HepG2 (cell line): ENCODE measurements around the gene ZNF181. TPM values are rescaled to one million over a fixed set of nuclear protein-coding genes. Genes with fewer than 3 reads are reported as not detected.

ENCODE experiments used
- CC2D1A ChIP-seq: sonication (generic); formaldehyde crosslinking; IDR thresholded peaks from 2 replicates; pipeline ENCODE4 v1.8.1; 2023; ENCODE audit warnings: mild to moderate bottlenecking, missing genetic modification reagents
- DPF2 ChIP-seq: sonication (generic); formaldehyde crosslinking; IDR thresholded peaks from 2 replicates; pipeline ENCODE4 v1.4.0; 2020; ENCODE audit warnings: mild to moderate bottlenecking, low read depth, missing genetic modification reagents, borderline replicate concordance
- DR1 ChIP-seq: sonication (generic); formaldehyde crosslinking; IDR thresholded peaks from 2 replicates; pipeline ENCODE4 v1.8.0; 2021; ENCODE audit warnings: mild to moderate bottlenecking, missing genetic modification reagents, inconsistent platforms
- FOXK1 ChIP-seq: sonication (generic); formaldehyde crosslinking; IDR thresholded peaks from 2 replicates; pipeline ENCODE4 v1.4.0; 2020; ENCODE audit warnings: low read depth, missing genetic modification reagents, borderline replicate concordance
- FOXM1 ChIP-seq: sonication (generic); formaldehyde crosslinking; IDR thresholded peaks from 2 replicates; pipeline ENCODE4 v1.5.0; 2020; ENCODE audit warnings: missing genetic modification reagents
- HNRNPUL1 ChIP-seq: fragments of 200-400 bp; formaldehyde crosslinking; IDR thresholded peaks from 2 replicates; pipeline ENCODE4 v1.6.1; 2017; ENCODE audit warnings: low read depth, mild to moderate bottlenecking, low read length, moderate library complexity
- KDM5A ChIP-seq: fragments of 200-600 bp; sonication (generic); IDR thresholded peaks from 2 replicates; pipeline ENCODE4 v1.7.0; 2018; ENCODE audit warnings: antibody characterized with exemption, mild to moderate bottlenecking, low read length, borderline replicate concordance
- KLF15 ChIP-seq: sonication (generic); formaldehyde crosslinking; IDR thresholded peaks from 2 replicates; pipeline ENCODE4 v1.8.1; 2023; ENCODE audit warnings: borderline replicate concordance, mild to moderate bottlenecking, inconsistent platforms, missing genetic modification reagents, mixed read lengths
- KMT2B ChIP-seq: IDR thresholded peaks from 2 replicates; pipeline ENCODE4 v1.6.1; 2016; ENCODE audit warnings: missing genetic modification reagents, missing compliant biosample characterization
- MBNL3 ChIP-seq: fragments of 250-450 bp; sonication (Bioruptor Pico); conservative IDR thresholded peaks from 2 replicates; pipeline ENCODE4 v1.8.0; 2022; ENCODE audit warnings: mild to moderate bottlenecking, inconsistent platforms
- MED13 ChIP-seq: sonication (generic); formaldehyde crosslinking; IDR thresholded peaks from 2 replicates; pipeline ENCODE4 v1.5.0; 2020; ENCODE audit warnings: missing genetic modification reagents
- NFRKB ChIP-seq: fragments of 450-650 bp; IDR thresholded peaks from 2 replicates; pipeline ENCODE4 v1.6.1; 2017
- NFYC ChIP-seq: IDR thresholded peaks from 2 replicates; pipeline ENCODE4 v1.6.1; 2016; ENCODE audit warnings: missing genetic modification reagents, missing compliant biosample characterization
- POLR2A ChIP-seq, 2 experiments: IDR thresholded peaks; 2 replicates each; pipeline ENCODE4 v1.6.1; 2011; ENCODE audit warnings: low read depth in 2 of 2, low read length in 2 of 2, mild to moderate bottlenecking in 1 of 2, moderate library complexity in 1 of 2; ENCODE audit not compliant: insufficient read depth in 1 of 2
- TAF1 ChIP-seq: sonication (generic); formaldehyde crosslinking; IDR thresholded peaks from 2 replicates; pipeline ENCODE4 v1.4.0; 2020; ENCODE audit warnings: missing genetic modification reagents
- ZEB1 ChIP-seq: IDR thresholded peaks from 2 replicates; pipeline ENCODE4 v1.6.1; 2012; ENCODE audit warnings: mild to moderate bottlenecking, low read depth, inconsistent platforms; ENCODE audit not compliant: insufficient replicate concordance
- ZNF234 ChIP-seq: sonication (generic); formaldehyde crosslinking; conservative IDR thresholded peaks from 2 replicates; pipeline ENCODE4 v1.5.1; 2020; ENCODE audit warnings: mild to moderate bottlenecking, missing genetic modification reagents
- ZNF264 ChIP-seq: sonication (generic); formaldehyde crosslinking; IDR thresholded peaks from 2 replicates; pipeline ENCODE4 v1.4.0; 2020; ENCODE audit warnings: missing genetic modification reagents
- ZNF543 ChIP-seq: sonication (generic); formaldehyde crosslinking; IDR thresholded peaks from 2 replicates; pipeline ENCODE4 v1.4.0; 2020; ENCODE audit warnings: mild to moderate bottlenecking, missing genetic modification reagents
- polyA plus RNA-seq, 8 experiments: library from polyadenylated mRNA; depleted of rRNA in 3 of 8; stranded (reverse) in 7 of 8; unstranded in 1 of 8; fragments of >200 nt; fragmentation: Illumina TruSeq in 4 of 8; extraction: Trizol in 4 of 8; gene quantifications; 2 replicates each; pipeline versions ENCODE4 v1.2.1 to v1.2.3, GENCODE V29; 2011 to 2016; ENCODE audit warnings: low read depth in 4 of 8, missing spikeins in 1 of 8, mixed read lengths in 1 of 8; ENCODE audit not compliant: insufficient read depth in 1 of 8
- total RNA-seq, 5 experiments: library from RNA; depleted of rRNA; stranded (reverse); fragments of >200 nt; fragmentation: Illumina TruSeq; extraction: Trizol; gene quantifications; 2 replicates each; pipeline ENCODE4 v1.2.3, GENCODE V29; 2016; ENCODE audit warnings: low read depth in 1 of 5
- TF ChIP-seq, protein P1 (sequence below): conservative IDR thresholded peaks from 2 replicates; pipeline ENCODE4 v1.6.1; 2018; ENCODE audit warnings: missing genetic modification reagents
- TF ChIP-seq, protein P2 (sequence below): fragments of 450-650 bp; IDR thresholded peaks from 2 replicates; pipeline ENCODE4 v1.6.1; 2017; ENCODE audit warnings: mild to moderate bottlenecking
- TF ChIP-seq, protein P3 (sequence below): sonication (generic); formaldehyde crosslinking; IDR thresholded peaks from 2 replicates; pipeline ENCODE4 v1.9.0; 2021; ENCODE audit warnings: missing genetic modification reagents, mild to moderate bottlenecking, borderline replicate concordance
- TF ChIP-seq, protein P4 (sequence below): sonication (generic); formaldehyde crosslinking; IDR thresholded peaks from 2 replicates; pipeline ENCODE4 v1.5.0; 2020; ENCODE audit warnings: missing genetic modification reagents

ZNF181 gene
- total and polyA plus RNA-seq, 2 of the 13 experiments (the other 11 are each of a cell fraction or from before 2014, with no cell fraction given), result 10.6 to 15.5 TPM

DNA sequence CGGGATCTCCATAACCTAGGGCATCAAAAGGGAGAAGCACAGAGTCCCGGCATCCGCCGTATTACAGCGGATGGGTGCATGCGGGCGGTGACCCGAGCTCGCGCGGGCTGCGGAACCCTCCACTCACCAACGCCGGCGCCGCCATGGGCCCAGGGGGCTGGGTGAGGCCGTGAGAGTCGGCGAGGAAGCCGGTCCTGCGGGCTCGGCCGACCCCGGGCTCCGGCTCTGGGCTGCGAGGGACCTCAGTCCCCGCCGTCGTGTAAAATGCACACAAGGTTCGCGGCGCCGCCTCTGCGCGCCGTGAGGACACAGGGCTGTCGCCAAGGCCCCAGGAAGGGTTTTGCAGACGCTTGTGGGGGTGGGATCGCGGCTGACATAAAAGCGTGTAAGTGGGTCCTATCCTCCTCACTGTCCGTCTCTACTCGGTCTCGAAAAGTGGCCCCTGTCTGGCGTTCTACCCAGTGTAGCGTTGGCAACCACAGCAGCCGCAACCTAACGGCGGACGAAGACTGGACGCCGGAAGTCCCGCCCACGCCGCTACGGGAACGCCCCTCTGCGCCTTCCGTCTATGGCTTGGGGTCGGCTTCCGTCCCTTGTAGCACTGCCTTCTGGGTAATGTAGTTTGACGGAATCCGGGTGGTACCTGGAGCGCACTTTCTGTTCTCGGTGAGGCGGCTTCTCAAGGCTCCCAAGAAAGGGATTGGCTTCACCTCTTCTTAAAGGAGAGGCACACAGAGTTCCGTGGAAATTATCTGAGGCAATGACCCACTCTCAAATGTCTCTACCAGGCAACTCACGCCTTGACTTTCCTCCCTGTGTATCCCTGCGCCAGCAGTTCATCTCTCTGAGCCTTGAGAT, 38.9 kb downstream of the ZNF181 start, which contains the start of gene ZNF599 (continued):
- TF ChIP-seq, protein P1, sequence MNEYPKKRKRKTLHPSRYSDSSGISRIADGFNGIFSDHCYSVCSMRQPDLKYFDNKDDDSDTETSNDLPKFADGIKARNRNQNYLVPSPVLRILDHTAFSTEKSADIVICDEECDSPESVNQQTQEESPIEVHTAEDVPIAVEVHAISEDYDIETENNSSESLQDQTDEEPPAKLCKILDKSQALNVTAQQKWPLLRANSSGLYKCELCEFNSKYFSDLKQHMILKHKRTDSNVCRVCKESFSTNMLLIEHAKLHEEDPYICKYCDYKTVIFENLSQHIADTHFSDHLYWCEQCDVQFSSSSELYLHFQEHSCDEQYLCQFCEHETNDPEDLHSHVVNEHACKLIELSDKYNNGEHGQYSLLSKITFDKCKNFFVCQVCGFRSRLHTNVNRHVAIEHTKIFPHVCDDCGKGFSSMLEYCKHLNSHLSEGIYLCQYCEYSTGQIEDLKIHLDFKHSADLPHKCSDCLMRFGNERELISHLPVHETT (CRISPR knock-in tag), result no peak
- TF ChIP-seq ZEB1 (no peak), DR1 (CRISPR knock-in tag) (peak; percentile 46; the same call in 1 of the 2 replicates), FOXM1 (CRISPR knock-in tag) (no peak), POLR2A (IDR thresholded peaks at IDR 0.05; ENCODE audit: insufficient read depth in 1 of 2, low read depth in 2 of 2, low read length in 2 of 2) (peak; percentile 67 to 86), ZNF543 (CRISPR knock-in tag) (0 out of 2 replicates have a peak, but pooled peaks have one; percentile 22), HNRNPUL1 (no peak), NFYC (CRISPR knock-in tag) (peak; percentile 73), MED13 (CRISPR knock-in tag) (no peak), DPF2 (no peak), KLF15 (CRISPR knock-in tag) (peak; percentile 55; the same call in 1 of the 2 replicates), TAF1 (CRISPR knock-in tag) (peak; percentile 59; the same call in 1 of the 2 replicates), KDM5A (peak; percentile 56), FOXK1 (peak; percentile 85; the same call in 1 of the 2 replicates), NFRKB (no peak), CC2D1A (CRISPR knock-in tag) (no peak), KMT2B (CRISPR knock-in tag) (peak; percentile 76; the same call in 1 of the 2 replicates), ZNF234 (CRISPR knock-in tag) (no peak), ZNF264 (CRISPR knock-in tag) (no peak), MBNL3 (no peak)
- TF ChIP-seq, protein P2, sequence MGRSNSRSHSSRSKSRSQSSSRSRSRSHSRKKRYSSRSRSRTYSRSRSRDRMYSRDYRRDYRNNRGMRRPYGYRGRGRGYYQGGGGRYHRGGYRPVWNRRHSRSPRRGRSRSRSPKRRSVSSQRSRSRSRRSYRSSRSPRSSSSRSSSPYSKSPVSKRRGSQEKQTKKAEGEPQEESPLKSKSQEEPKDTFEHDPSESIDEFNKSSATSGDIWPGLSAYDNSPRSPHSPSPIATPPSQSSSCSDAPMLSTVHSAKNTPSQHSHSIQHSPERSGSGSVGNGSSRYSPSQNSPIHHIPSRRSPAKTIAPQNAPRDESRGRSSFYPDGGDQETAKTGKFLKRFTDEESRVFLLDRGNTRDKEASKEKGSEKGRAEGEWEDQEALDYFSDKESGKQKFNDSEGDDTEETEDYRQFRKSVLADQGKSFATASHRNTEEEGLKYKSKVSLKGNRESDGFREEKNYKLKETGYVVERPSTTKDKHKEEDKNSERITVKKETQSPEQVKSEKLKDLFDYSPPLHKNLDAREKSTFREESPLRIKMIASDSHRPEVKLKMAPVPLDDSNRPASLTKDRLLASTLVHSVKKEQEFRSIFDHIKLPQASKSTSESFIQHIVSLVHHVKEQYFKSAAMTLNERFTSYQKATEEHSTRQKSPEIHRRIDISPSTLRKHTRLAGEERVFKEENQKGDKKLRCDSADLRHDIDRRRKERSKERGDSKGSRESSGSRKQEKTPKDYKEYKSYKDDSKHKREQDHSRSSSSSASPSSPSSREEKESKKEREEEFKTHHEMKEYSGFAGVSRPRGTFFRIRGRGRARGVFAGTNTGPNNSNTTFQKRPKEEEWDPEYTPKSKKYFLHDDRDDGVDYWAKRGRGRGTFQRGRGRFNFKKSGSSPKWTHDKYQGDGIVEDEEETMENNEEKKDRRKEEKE, result no peak
- TF ChIP-seq, protein P3, sequence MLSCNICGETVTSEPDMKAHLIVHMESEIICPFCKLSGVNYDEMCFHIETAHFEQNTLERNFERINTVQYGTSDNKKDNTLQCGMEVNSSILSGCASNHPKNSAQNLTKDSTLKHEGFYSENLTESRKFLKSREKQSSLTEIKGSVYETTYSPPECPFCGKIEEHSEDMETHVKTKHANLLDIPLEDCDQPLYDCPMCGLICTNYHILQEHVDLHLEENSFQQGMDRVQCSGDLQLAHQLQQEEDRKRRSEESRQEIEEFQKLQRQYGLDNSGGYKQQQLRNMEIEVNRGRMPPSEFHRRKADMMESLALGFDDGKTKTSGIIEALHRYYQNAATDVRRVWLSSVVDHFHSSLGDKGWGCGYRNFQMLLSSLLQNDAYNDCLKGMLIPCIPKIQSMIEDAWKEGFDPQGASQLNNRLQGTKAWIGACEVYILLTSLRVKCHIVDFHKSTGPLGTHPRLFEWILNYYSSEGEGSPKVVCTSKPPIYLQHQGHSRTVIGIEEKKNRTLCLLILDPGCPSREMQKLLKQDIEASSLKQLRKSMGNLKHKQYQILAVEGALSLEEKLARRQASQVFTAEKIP, result no peak
- TF ChIP-seq, protein P4, sequence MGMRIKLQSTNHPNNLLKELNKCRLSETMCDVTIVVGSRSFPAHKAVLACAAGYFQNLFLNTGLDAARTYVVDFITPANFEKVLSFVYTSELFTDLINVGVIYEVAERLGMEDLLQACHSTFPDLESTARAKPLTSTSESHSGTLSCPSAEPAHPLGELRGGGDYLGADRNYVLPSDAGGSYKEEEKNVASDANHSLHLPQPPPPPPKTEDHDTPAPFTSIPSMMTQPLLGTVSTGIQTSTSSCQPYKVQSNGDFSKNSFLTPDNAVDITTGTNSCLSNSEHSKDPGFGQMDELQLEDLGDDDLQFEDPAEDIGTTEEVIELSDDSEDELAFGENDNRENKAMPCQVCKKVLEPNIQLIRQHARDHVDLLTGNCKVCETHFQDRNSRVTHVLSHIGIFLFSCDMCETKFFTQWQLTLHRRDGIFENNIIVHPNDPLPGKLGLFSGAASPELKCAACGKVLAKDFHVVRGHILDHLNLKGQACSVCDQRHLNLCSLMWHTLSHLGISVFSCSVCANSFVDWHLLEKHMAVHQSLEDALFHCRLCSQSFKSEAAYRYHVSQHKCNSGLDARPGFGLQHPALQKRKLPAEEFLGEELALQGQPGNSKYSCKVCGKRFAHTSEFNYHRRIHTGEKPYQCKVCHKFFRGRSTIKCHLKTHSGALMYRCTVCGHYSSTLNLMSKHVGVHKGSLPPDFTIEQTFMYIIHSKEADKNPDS (CRISPR knock-in tag), result 0 out of 2 replicates have a peak, but pooled peaks have one; percentile 2
